Measurements from ENCODE around the gene LGALS3BP. TPM values are rescaled to one million over a fixed set of nuclear protein-coding genes. Genes with fewer than 3 reads are reported as not detected.

The LGALS3BP gene
- total RNA-seq, 2 donors from 2014 or later, result 23.3 to 71.4 TPM

GRCh38 chr17:78933025-78933958 lies 46.4 kb downstream of the LGALS3BP start:
- Histone ChIP-seq H3K27ac (ENCODE audit: low read depth, low read length) (no peak overlapping the region), H3K27me3 (ENCODE audit: control insufficient read depth, insufficient read depth, low read length, poor library complexity, severe bottlenecking) (no peaks in the 10 kb centered on the region), H3K4me1 (ENCODE audit: control insufficient read depth, insufficient read depth, low read length) (no peaks in the 10 kb centered on the region), H3K4me3 (ENCODE audit: low read length) (no peak overlapping the region), H3K9ac (ENCODE audit: extremely low read depth, low read length, poor library complexity, severe bottlenecking) (no peak overlapping the region), H3K9me3 (ENCODE audit: control insufficient read depth, low read length) (no peaks in the 10 kb centered on the region), H3K36me3 (ENCODE audit: control insufficient read depth, insufficient read depth, low read length) (no peaks in the 10 kb centered on the region)
- Mint-ChIP-seq H3K4me1 (peaks cover 4% of the 10 kb centered on the region), H3K4me3 (no peak overlapping the region), H3K27me3 (ENCODE audit: insufficient read depth) (peaks cover 4% of the 10 kb centered on the region), H3K36me3 (ENCODE audit: low read depth) (no peaks in the 10 kb centered on the region), H3K27ac (no peak overlapping the region), H3K9me3 (no peaks in the 10 kb centered on the region)
- DNase-seq, result no peak
- no peak for TF ChIP-seq CTCF (conservative IDR thresholded peaks at IDR 0.05)
- WGBS, 2 experiments (ENCODE audit: insufficient coverage in 1 of 2, insufficient read length in 1 of 2), result 84 to 87% methylated on average over 11 to 18 of the region's 18 CpGs

GRCh38 chr17:78929908-78930775 lies 49.6 kb downstream of the LGALS3BP start:
- WGBS, 2 experiments (ENCODE audit: insufficient coverage in 1 of 2, insufficient read length in 1 of 2), result 89 to 94% methylated on average over 20 to 31 of the region's 31 CpGs
- no peaks in the 10 kb centered on the region for H3K36me3 ChIP-seq (ENCODE audit: control insufficient read depth, insufficient read depth, low read length)
- no peak for TF ChIP-seq CTCF (conservative IDR thresholded peaks at IDR 0.05)
- no peak overlapping the region for H3K4me3 ChIP-seq (ENCODE audit: low read length)
- H3K27me3 ChIP-seq (ENCODE audit: control insufficient read depth, insufficient read depth, low read length, poor library complexity, severe bottlenecking), result no peaks in the 10 kb centered on the region
- Mint-ChIP-seq H3K4me1 (peaks cover 4% of the 10 kb centered on the region), H3K9me3 (no peaks in the 10 kb centered on the region), H3K27me3 (ENCODE audit: insufficient read depth) (peaks cover 7% of the 10 kb centered on the region), H3K27ac (no peak overlapping the region), H3K36me3 (ENCODE audit: low read depth) (no peaks in the 10 kb centered on the region), H3K4me3 (no peak overlapping the region)
- no peak for DNase-seq
- no peaks in the 10 kb centered on the region for H3K4me1 ChIP-seq (ENCODE audit: control insufficient read depth, insufficient read depth, low read length)
- H3K9me3 ChIP-seq (ENCODE audit: control insufficient read depth, low read length), result no peaks in the 10 kb centered on the region
- H3K9ac ChIP-seq (ENCODE audit: extremely low read depth, low read length, poor library complexity, severe bottlenecking), result no peak overlapping the region
- H3K27ac ChIP-seq (ENCODE audit: low read depth, low read length), result no peak overlapping the region

- Histone ChIP-seq H3K9ac (ENCODE audit: extremely low read depth, low read length, poor library complexity, severe bottlenecking) (peak overlapping the region; percentile 34), H3K4me1 (ENCODE audit: control insufficient read depth, insufficient read depth, low read length) (no peaks in the 10 kb centered on the region), H3K36me3 (ENCODE audit: control insufficient read depth, insufficient read depth, low read length) (no peaks in the 10 kb centered on the region), H3K9me3 (ENCODE audit: control insufficient read depth, low read length) (no peaks in the 10 kb centered on the region), H3K4me3 (ENCODE audit: low read length) (peak overlapping the region; percentile 69), H3K27ac (ENCODE audit: low read depth, low read length) (peak overlapping the region; percentile 66), H3K27me3 (ENCODE audit: control insufficient read depth, insufficient read depth, low read length, poor library complexity, severe bottlenecking) (no peaks in the 10 kb centered on the region)
- 44 to 90% methylated on average over 9 to 33 of the region's 33 CpGs for WGBS, 2 experiments (ENCODE audit: insufficient coverage in 1 of 2, insufficient read length in 1 of 2)
- peaks cover 8% of the 10 kb centered on the region for H3K4me1 Mint-ChIP-seq
- H3K27ac Mint-ChIP-seq, result no peak overlapping the region
- H3K27me3 Mint-ChIP-seq (ENCODE audit: insufficient read depth), result peaks cover 5% of the 10 kb centered on the region
- DNase-seq, result peak; percentile 81
- no peaks in the 10 kb centered on the region for H3K9me3 Mint-ChIP-seq
- TF ChIP-seq CTCF (conservative IDR thresholded peaks at IDR 0.05), result no peak
- peak overlapping the region; percentile 64 for H3K4me3 Mint-ChIP-seq
- no peaks in the 10 kb centered on the region for H3K36me3 Mint-ChIP-seq (ENCODE audit: low read depth)
Measured at GRCh38 chr17:78925662-78926555, 53.8 kb downstream of the LGALS3BP start.
